Stimulated activated CD8-positive, alpha-beta memory T cell treated with anti-CD3 and anti-CD28 coated beads, Interleukin-4, amount 100 ng/mL, for 4 hours (primary cell): ENCODE results near the gene MYL3.

ENCODE experiments used
- DNase-seq, 2 donors: peaks; one replicate each; pipeline ENCODE4 v3.0.0-alpha.2; 2020; ENCODE audit warnings: low read depth in 2 of 2, low spot score in 1 of 2

Gene MYL3

DNA sequence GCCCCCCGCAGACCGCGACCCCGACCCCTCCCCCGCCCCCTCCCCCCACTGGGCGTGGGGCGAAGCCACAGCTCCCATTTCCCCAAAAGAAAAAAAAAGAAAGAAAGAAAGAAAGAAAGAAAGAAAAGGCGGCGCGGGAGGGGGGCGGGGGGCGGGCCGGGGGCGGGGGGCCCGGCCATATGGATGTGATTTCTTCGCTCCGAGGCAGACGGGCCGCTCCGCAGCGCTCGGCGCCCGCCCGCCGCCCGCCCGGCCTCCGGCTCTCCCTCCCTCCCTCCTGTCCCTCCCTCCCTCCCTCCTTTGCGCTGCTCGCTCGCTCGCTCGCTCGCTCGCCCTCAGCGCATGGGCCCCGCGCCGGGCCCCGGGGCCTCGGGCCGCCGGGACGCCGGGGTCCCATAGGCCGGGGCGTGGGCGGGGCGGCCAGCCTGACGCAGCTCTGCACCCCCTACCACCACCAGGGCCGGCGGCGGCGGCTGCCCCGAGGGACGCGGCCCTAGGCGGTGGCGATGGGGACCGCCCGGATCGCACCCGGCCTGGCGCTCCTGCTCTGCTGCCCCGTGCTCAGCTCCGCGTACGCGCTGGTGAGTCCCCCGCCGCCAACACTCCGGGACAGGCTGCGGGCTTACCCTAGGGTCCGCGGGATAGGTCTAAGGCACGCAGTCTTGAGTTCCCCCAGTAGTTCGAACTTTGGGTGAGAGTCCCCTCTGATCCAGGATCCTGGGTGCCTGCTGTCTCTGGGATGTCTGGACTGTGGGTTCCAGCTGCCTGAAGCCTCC lies 20.0 kb upstream of the MYL3 start:
- DNase-seq: no peak

DNA sequence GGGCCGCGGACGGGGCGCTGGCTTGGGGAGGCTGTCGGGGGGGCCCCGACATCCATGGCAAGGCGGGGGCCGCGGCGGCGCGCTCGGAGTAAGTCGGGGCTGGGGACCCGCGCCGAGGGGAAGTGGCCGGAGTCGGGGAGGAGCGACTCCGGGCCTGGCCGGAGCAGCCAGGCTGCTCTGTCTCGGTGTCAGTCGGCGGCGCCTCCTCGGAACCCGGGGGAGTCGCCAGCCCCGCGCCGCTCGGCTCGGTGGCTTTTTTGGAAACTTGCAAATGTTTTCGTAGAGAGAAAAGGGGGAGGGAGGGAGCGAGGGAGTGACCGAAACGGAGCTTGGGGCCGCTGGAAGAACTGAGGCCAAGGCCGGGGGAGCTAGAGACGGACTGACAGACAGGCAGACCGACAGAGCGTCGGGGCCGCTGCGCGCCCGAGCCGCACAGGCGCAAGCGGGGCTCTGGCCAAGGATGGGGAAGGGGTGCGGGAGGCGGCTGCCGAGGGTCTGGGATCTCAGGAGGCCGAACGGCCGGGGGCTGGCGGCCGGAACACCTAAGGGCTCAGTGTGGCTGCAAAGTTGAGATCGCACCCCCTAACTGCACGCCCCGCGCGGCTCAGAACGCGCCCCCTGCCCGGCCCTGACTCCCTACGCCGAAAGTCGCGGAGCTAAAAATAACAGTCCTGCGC lies 19.3 kb upstream of the MYL3 start:
- DNase-seq: no peak

- no peak for DNase-seq
Observed at GRCh38 chr3:46881596-46882376, 18.5 kb upstream of the MYL3 start.

DNA sequence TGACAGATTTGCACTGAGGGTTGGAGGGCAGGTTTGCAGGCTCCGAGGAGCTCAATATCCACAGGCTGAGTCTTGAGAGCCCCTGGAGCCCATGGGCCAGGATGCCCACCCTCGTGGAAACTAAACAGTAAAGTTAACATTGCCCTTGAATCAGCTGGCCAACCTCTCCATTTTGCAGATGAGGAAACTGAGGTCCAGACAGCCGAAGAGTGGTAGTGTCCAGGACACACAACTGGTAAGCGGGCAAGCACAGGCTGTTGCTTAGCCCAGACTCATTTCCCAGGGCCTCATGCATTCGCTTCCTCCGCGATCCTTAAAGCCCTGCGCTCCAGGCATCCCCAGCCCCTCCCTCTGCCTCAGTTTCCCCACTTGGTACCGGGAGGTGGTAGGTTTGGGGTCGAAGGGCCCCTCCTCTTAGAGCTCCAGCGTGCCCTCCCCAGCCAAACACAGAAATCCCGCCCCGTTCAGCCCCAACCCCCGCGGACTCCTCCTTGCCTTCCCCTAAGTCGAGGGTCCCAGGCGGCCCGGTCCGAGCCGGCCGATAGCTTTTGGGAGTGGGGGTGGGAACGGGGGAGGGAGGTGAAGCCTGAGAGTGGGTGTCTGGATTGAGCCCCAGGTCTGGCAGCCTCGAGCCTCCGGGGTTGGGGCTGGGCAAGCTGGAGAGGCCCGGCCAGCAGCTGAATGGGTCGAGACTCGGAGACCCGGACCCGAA lies 17.8 kb upstream of the MYL3 start:
- no peak for DNase-seq

DNA sequence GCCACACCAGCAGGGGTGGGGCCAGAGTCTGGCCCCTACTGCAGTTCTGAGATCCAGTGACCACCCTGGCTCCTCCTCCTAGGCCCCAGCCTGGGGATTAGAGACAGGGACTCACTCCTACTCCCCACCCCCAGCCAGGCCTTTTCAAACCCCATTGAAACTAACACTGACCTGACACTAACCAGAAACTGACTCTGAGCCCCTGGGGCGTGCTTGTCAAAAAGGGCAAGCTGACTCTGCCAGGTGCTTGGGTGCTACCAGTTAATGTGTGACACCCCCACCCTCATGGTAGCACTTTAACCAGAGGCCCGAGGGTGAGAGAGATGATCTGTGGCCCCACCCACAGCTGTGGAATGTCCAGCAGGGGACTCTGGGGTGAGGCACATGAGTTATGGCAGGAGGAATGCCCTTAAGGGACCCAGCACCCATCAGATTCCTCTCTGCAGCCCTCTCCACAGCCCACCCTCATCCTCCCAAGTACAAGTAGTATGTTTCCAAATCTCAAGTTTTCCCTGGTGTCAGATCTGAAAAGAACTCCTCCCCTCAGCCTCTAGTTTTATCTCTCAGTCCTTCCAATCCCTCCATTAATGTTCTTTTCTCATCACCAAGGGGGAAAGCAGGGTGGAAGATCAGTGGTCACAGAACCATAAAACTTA lies 15.7 kb upstream of the MYL3 start:
- DNase-seq: no peak

GRCh38 chr3:46877406-46878125 lies 14.3 kb upstream of the MYL3 start, which contains the start of gene PTH1R:
TSS of gene PTH1R (plus strand) at chr3:46877721. CDS start at chr3:46883560, 5,839 bp downstream.
- no peak for DNase-seq

GRCh38 chr3:46876313-46877300 lies 13.4 kb upstream of the MYL3 start:
- DNase-seq: no peak

- no peak for DNase-seq
Observed at GRCh38 chr3:46875560-46875959, 12.3 kb upstream of the MYL3 start.

DNA sequence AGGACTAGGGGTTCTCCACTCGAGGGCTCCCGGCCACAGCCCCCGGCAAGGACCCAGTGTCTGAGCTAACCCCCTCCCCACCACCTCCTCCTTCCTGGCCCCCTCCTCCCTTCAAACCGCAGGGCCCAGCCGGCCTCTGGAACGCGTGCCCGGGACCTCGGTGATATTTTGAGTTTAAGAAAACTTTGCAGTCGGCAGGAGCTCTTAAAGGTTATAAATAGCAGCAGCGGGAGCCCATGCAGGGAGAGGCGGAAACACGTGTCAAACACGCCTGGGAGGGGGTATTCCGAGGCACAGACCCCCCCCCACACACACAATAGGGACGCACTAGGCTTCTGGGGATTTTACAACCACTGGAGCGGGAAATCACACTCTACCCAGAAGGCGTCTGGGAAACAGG lies 11.2 kb upstream of the MYL3 start:
- DNase-seq: no peak

GRCh38 chr3:46873521-46873920 lies 10.3 kb upstream of the MYL3 start:
- DNase-seq: no peak

DNA sequence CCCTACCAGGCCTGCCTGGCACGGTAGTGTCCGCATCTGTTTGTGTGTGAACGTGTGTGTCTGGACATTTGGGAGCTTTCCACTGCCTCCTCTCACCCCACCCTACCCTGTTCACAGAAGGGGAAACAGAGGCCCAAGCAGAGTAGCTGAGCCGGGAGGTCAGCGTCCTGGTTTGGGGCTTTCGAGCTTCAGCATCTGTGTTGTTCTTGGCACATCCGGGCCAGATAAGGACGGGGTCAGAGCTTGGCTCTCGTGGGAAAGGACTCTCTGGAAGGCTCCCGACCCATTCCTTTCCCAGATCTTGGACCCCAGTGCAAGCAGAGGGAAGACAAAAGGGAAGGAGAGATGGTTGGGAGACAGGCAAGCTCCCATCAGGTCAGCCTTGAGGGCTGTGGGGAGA lies 8.0 kb upstream of the MYL3 start:
- no peak for DNase-seq

GRCh38 chr3:46870651-46871050 lies 7.4 kb upstream of the MYL3 start:
- no peak for DNase-seq

- no peak for DNase-seq
Observed at GRCh38 chr3:46869440-46869839, 6.2 kb upstream of the MYL3 start.

- no peak for DNase-seq
Observed at GRCh38 chr3:46868948-46869347, 5.7 kb upstream of the MYL3 start.

DNA sequence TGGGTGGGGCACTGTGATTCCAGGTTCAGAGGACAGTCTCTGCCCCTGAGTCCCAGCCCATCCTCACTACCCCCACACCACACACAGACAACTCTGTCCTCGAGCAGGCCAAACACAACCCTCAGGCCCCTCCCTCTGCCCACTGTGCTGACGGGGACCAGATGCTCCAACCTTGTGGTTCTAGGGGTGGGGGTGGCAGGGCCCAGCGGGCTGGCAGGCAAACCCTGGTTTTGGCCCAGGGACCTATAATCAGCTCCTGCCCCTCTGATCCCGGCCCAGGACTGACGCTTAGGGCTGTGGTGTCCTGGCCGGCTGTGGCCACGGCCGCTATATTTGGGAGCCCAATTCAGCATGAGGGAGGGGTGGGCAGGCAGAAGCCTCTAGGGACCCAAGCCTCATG lies 5.0 kb upstream of the MYL3 start:
- DNase-seq: no peak

- no peak for DNase-seq
Observed at GRCh38 chr3:46867550-46867898, 4.3 kb upstream of the MYL3 start.

- peak; percentile 58 to 90 for DNase-seq
Observed at GRCh38 chr3:46866720-46867549, 3.7 kb upstream of the MYL3 start.

DNA sequence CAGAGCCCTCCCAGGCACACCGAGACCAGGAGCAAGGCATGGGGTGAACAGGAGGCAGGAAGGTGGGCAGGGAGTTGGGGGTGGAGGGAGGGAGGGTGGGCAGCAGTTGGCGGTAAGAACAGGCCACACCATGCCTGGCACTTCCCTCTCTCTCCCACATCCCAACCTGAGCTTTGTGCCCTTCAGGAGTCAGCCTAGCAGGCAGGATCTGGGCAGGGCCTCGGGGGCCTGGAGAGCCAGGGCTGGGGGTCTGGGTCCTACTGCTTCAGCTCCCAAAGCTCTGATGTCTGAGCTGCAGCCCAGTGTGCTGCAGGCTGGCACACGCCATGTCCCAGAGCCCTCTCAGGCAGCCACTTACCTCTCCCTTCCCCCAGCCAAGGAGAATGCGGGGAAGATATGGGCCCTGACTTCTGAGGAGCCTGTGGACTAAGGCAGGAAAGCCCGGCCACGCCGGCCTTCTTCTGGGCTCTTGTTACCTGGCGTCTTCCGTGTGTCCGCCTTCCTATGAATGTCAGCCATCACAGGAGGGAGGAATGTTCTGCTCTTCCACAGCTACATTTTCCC lies 2.9 kb upstream of the MYL3 start:
- DNase-seq: no peak
